Measurements from ENCODE around the gene ERC1. TPM values are rescaled to one million over a fixed set of nuclear protein-coding genes. Genes with fewer than 3 reads are reported as not detected.

Gene ERC1
- total and polyA plus RNA-seq, 12 donors, result 6.5 to 67.5 (median 47.5) TPM

DNA sequence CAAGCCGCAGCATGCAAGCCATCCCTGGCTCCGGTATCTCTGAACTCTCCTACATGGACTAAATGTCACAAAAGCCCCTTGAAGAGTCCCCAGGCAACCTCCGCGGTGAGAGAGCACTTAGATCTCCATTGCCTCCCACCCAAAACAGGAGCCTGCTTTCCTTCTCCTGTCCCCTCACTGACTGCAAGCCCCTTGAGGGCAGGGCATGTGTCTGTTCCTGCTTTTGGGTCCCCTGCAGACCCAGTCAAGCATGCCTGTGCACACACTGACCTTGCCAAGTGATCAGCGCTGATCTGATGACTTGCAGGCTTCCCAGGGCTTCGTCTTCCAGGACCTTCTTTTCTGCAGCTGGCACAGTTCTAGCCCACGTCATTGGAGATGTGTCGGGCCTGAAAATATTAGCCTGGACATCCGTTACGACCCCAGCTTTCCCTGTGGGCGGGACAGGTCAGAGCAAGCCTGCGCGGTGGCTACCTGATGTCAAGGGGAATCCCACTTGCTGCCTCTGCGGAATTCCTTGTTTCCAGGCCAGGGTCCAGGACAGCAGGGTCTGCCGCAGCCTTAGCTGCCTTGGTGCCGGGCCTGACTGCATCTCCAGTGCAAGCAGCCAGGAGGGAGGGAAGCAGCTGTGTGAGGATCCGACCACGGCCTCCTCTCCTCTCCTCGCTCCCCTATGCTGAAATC lies 510.8 kb downstream of the ERC1 start:
- Histone ChIP-seq H3K4me1 (peaks cover 0 to 26% (median 7%) of the 10 kb centered on the region in 9 donors), H3K9me3 (no peaks in the 10 kb centered on the region), H3K4me3 (no peak overlapping the region), H3K27me3 (peaks cover 0 to 7% (median 0%) of the 10 kb centered on the region in 7 donors), H3K36me3 (no peaks in the 10 kb centered on the region), H3K27ac (no peak overlapping the region)
- TF ChIP-seq, protein P1, sequence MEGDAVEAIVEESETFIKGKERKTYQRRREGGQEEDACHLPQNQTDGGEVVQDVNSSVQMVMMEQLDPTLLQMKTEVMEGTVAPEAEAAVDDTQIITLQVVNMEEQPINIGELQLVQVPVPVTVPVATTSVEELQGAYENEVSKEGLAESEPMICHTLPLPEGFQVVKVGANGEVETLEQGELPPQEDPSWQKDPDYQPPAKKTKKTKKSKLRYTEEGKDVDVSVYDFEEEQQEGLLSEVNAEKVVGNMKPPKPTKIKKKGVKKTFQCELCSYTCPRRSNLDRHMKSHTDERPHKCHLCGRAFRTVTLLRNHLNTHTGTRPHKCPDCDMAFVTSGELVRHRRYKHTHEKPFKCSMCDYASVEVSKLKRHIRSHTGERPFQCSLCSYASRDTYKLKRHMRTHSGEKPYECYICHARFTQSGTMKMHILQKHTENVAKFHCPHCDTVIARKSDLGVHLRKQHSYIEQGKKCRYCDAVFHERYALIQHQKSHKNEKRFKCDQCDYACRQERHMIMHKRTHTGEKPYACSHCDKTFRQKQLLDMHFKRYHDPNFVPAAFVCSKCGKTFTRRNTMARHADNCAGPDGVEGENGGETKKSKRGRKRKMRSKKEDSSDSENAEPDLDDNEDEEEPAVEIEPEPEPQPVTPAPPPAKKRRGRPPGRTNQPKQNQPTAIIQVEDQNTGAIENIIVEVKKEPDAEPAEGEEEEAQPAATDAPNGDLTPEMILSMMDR (IDR thresholded peaks at IDR 0.05), result no peak
- ATAC-seq, result no peak
- DNase-seq, result no peak
- intact Hi-C loops (cut with DNase I), result no loop called here
- 85 to 86% methylated on average over 19 of the region's 19 CpGs for WGBS, 2 donors

DNA sequence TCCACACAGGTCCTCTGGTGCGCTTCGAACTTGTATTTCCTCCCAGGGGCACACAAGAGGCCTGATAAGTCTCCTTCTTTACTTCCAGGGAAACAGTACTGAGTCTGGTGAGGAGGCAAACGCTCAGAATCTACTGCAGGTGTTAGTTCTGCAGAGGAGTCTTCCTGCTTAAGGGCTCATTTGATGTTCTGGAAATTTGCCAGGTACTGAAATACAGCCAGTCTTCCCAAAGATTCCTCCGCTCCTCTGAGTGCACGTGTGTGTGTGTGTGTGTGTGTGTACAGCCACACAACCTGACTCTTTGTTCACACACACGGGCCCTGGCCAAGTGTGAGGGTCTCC lies 511.3 kb downstream of the ERC1 start:
- Histone ChIP-seq H3K9me3 (no peaks in the 10 kb centered on the region), H3K4me3 (no peak overlapping the region), H3K27ac (no peak overlapping the region), H3K4me1 (peaks cover 0 to 23% (median 6%) of the 10 kb centered on the region in 9 donors), H3K36me3 (no peaks in the 10 kb centered on the region), H3K27me3 (peaks cover 0 to 7% (median 0%) of the 10 kb centered on the region in 7 donors)
- ATAC-seq, result no peak
- DNase-seq, result no peak
- intact Hi-C loops (cut with DNase I), result no loop called here
- 41 to 46% methylated on average over 6 of the region's 6 CpGs for WGBS, 2 donors
- TF ChIP-seq, protein P1 (IDR thresholded peaks at IDR 0.05), result no peak

DNA sequence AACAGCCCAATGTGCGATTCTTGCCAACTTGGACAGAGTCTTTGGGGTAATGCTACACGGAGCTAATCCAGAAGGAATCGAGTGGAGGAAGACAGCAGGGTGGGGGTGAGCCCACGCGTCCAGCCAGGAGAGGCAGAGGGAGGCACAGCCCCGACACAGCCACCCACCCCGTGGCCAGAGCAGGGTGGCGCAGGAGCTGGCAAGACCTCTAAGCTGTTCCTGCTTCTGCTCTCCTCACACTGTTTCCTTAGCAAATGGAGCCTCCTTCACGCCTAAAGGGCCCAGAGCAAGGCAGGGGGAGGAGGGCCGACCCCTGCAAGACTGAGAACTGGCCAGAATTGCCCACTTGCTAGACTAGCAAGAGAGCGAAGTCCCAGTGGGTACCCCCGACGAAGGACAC lies 511.8 kb downstream of the ERC1 start:
- intact Hi-C loops (cut with DNase I), result no loop called here
- Histone ChIP-seq H3K27ac (no peak overlapping the region), H3K4me3 (no peak overlapping the region), H3K4me1 (peaks cover 0 to 23% (median 6%) of the 10 kb centered on the region in 9 donors), H3K27me3 (peaks cover 0 to 7% (median 0%) of the 10 kb centered on the region in 7 donors), H3K36me3 (no peaks in the 10 kb centered on the region), H3K9me3 (no peaks in the 10 kb centered on the region)
- 72 to 73% methylated on average over 13 of the region's 13 CpGs for WGBS, 2 donors
- ATAC-seq, result no peak
- no peak for DNase-seq
- TF ChIP-seq, protein P1 (IDR thresholded peaks at IDR 0.05), result no peak

DNA sequence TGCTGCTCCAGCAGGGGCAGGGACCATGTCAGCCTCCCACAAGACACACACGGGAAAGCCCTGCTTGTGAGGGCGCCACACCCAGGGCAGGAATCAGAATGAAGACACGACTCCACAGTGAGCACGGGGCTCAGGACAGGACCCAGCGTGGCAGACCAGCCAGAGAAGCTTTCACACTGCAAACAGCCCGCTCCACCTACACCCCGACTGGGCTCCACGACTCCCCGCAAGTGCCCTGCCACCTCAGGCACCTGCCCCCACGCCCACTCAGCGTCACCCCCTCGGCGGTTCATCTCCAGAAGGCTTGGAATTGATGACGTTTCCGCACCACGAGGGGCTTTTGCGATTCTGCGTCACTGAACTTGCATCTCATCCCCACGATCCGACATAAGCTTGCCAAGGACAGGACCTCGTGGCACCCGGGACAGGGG lies 512.3 kb downstream of the ERC1 start:
- no peak overlapping the region for H3K4me3 ChIP-seq
- DNase-seq (no peak), ATAC-seq (no peak)
- H3K27me3 ChIP-seq, result peaks cover 0 to 7% (median 0%) of the 10 kb centered on the region in 7 donors
- intact Hi-C loops (cut with DNase I), result no loop called here
- WGBS, 2 donors, result 90% methylated on average over 22 of the region's 22 CpGs
- H3K27ac ChIP-seq, result no peak overlapping the region
- TF ChIP-seq, protein P1 (IDR thresholded peaks at IDR 0.05), result no peak
- H3K36me3 ChIP-seq, result no peaks in the 10 kb centered on the region
- peaks cover 0 to 23% (median 6%) of the 10 kb centered on the region in 9 donors for H3K4me1 ChIP-seq
- H3K9me3 ChIP-seq, result no peaks in the 10 kb centered on the region

All from heart right ventricle (tissue), 16 donors.